ENCODE data around the gene ZBED5. TPM values are rescaled to one million over a fixed set of nuclear protein-coding genes. Genes with fewer than 3 reads are reported as not detected.

Gene ZBED5
- total and polyA plus RNA-seq, 12 donors: 19.4 to 63.3 (median 39.6) TPM

GRCh38 chr11:10862446-10862845, 4.6 kb upstream of the ZBED5 start:
- no peak for TF ChIP-seq CTCF (IDR thresholded peaks at IDR 0.05)
- Histone ChIP-seq H3K36me3 (no peaks in the 10 kb centered on the region), H3K27ac (peak overlapping the region in 5 of 10 donors; percentile 8 to 98 (median 12)), H3K9me3 (peaks cover 0 to 5% (median 0%) of the 10 kb centered on the region in 11 donors), H3K27me3 (no peaks in the 10 kb centered on the region), H3K4me1 (peaks cover 0 to 48% (median 24%) of the 10 kb centered on the region in 9 donors), H3K4me3 (no peak overlapping the region)
- 57 to 74% methylated on average over 1 of the region's 1 CpG for WGBS, 2 donors
- ATAC-seq (no peak), DNase-seq (no peak)
- intact Hi-C loops (cut with DNase I): loop anchor here in 2 of 10 donors (5.0 kb wide), 2 partner anchors 35 to 45 kb away; no protein-coding TSS in a partner anchor

- Histone ChIP-seq H3K27me3 (no peaks in the 10 kb centered on the region), H3K27ac (peak overlapping the region in 3 of 10 donors; percentile 29 to 98 (median 36)), H3K4me3 (no peak overlapping the region), H3K9me3 (peaks cover 0 to 5% (median 0%) of the 10 kb centered on the region in 11 donors), H3K4me1 (peaks cover 0 to 46% (median 20%) of the 10 kb centered on the region in 9 donors), H3K36me3 (no peaks in the 10 kb centered on the region)
- 98 to 100% methylated on average over 1 of the region's 1 CpG for WGBS, 2 donors
- TF ChIP-seq CTCF (IDR thresholded peaks at IDR 0.05): no peak
- DNase-seq: no peak
- ATAC-seq: no peak
- intact Hi-C loops (cut with DNase I): loop anchor here in 2 of 10 donors (5.0 kb wide), 2 partner anchors 36 to 46 kb away; no protein-coding TSS in a partner anchor
Observed at GRCh38 chr11:10861799-10862198, 3.9 kb upstream of the ZBED5 start.

GRCh38 chr11:10861047-10861446, 3.2 kb upstream of the ZBED5 start:
- H3K27me3 ChIP-seq: no peaks in the 10 kb centered on the region
- H3K27ac ChIP-seq: peak overlapping the region in 4 of 10 donors; percentile 10 to 99 (median 98)
- no peak for TF ChIP-seq CTCF (IDR thresholded peaks at IDR 0.05)
- ATAC-seq (no peak), DNase-seq (no peak)
- intact Hi-C loops (cut with DNase I): loop anchor here in 2 of 10 donors (5.0 kb wide), 2 partner anchors 36 to 46 kb away; no protein-coding TSS in a partner anchor
- peaks cover 0 to 5% (median 0%) of the 10 kb centered on the region in 11 donors for H3K9me3 ChIP-seq
- H3K4me3 ChIP-seq: no peak overlapping the region
- H3K4me1 ChIP-seq: peaks cover 0 to 54% (median 25%) of the 10 kb centered on the region in 9 donors
- peaks cover 0 to 2% (median 0%) of the 10 kb centered on the region in 9 donors for H3K36me3 ChIP-seq

- 1% methylated on average over 46 of the region's 46 CpGs for WGBS, 2 donors
- DNase-seq: peak; percentile 65 to 74
- Histone ChIP-seq H3K36me3 (peaks cover 0 to 26% (median 22%) of the 10 kb centered on the region in 9 donors), H3K9me3 (no peaks in the 10 kb centered on the region), H3K27ac (peak overlapping the region; percentile 90 to 99 (median 98)), H3K27me3 (no peaks in the 10 kb centered on the region), H3K4me1 (peaks cover 0 to 56% (median 27%) of the 10 kb centered on the region in 9 donors), H3K4me3 (peak overlapping the region; percentile 70 to 89 (median 84))
- peak; percentile 42 to 76 (median 62) for ATAC-seq
- peak in 1 of 9 donors; percentile 13 for TF ChIP-seq CTCF (IDR thresholded peaks at IDR 0.05)
- intact Hi-C loops (cut with DNase I): loop anchor here in 8 of 10 donors (1.0 to 10.0 kb wide), 10 partner anchors 42 to 74 kb away; partner anchors contain the start of gene EIF4G2 (in 6 of the 8)
Observed at GRCh38 chr11:10858439-10859325, 829 bp upstream of the ZBED5 start.
